Stimulated activated CD4-positive, alpha-beta T cell treated with anti-CD3 and anti-CD28 coated beads, TNF-alpha, amount 100 ng/mL, for 24 hours (primary cell): ENCODE data around the gene INSYN2B.
"Not testable (repeated sequence)": the region's sequence is repeated elsewhere in the genome, so short reads cannot be mapped to it uniquely, and the experiment has no call there.

Source experiments
- DNase-seq, 3 experiments: peaks; one replicate each; pipeline ENCODE4 v3.0.0-alpha.2; 2020; ENCODE audit warnings: low read depth in 3 of 3

INSYN2B gene

GRCh38 chr5:169850409-169850808 lies 129.9 kb downstream of the INSYN2B start:
- DNase-seq = no peak

GRCh38 chr5:169848792-169849191 lies 131.5 kb downstream of the INSYN2B start:
- DNase-seq = no peak

- no peak for DNase-seq
Measured at GRCh38 chr5:169848271-169848670, 132.0 kb downstream of the INSYN2B start.

GRCh38 chr5:169847519-169847918 lies 132.8 kb downstream of the INSYN2B start:
- DNase-seq = no peak

GRCh38 chr5:169842699-169843098 lies 137.6 kb downstream of the INSYN2B start:
- no peak for DNase-seq

GRCh38 chr5:169840405-169840804 lies 139.9 kb downstream of the INSYN2B start:
- DNase-seq = no peak

GRCh38 chr5:169838688-169839087 lies 141.6 kb downstream of the INSYN2B start:
- no peak for DNase-seq

GRCh38 chr5:169837686-169838085 lies 142.6 kb downstream of the INSYN2B start:
- DNase-seq = no peak

GRCh38 chr5:169836835-169837536 lies 143.3 kb downstream of the INSYN2B start:
- DNase-seq = no peak

GRCh38 chr5:169834540-169834939 lies 145.8 kb downstream of the INSYN2B start:
- DNase-seq = not testable (repeated sequence)

GRCh38 chr5:169833681-169834292 lies 146.5 kb downstream of the INSYN2B start:
- DNase-seq = not testable (repeated sequence)

GRCh38 chr5:169832845-169833244 lies 147.4 kb downstream of the INSYN2B start:
- DNase-seq = no peak

- no peak for DNase-seq
Measured at GRCh38 chr5:169832304-169832703, 148.0 kb downstream of the INSYN2B start.

- DNase-seq = no peak
Measured at GRCh38 chr5:169831331-169831730, 149.0 kb downstream of the INSYN2B start.

- no peak for DNase-seq
Measured at GRCh38 chr5:169828385-169828784, 151.9 kb downstream of the INSYN2B start.

- DNase-seq = no peak
Measured at GRCh38 chr5:169827769-169828168, 152.5 kb downstream of the INSYN2B start.

GRCh38 chr5:169826618-169827017 lies 153.7 kb downstream of the INSYN2B start:
- no peak for DNase-seq

- no peak for DNase-seq
Measured at GRCh38 chr5:169817031-169817430, 163.3 kb downstream of the INSYN2B start.

GRCh38 chr5:169814522-169814921 lies 165.8 kb downstream of the INSYN2B start:
- no peak for DNase-seq
